Pancreas (tissue), 10 donors: Measurements from ENCODE around the gene NLRP5. TPM values are rescaled to one million over a fixed set of nuclear protein-coding genes. Genes with fewer than 3 reads are reported as not detected.
"Not testable (repeated sequence)": the region's sequence is repeated elsewhere in the genome, so short reads cannot be mapped to it uniquely, and the experiment has no call there.

Experiments
- ATAC-seq, 4 donors: fragments of 200-7000 bp; cut with Tn5 transposase; one replicate each; pipeline versions ENCODE4 v1.8.0 to v1.9.1; 2020; ENCODE audit warnings: mild to moderate bottlenecking in 4 of 4, moderate library complexity in 4 of 4
- DNase-seq, 6 donors: peaks; one replicate each; pipeline ENCODE4 v3.0.0-alpha.2; 2020
- FAIRE-seq: peaks from 2 replicates; lab custom pipeline; 2012; peaks lifted over from hg19 to GRCh38; lab: Jason Lieb, UNC
- H3K27ac ChIP-seq, 4 donors: fragments of 200-600 bp; sonication (generic); 1 replicate in 3 of 4; 2 replicates in 1 of 4; pipeline versions ENCODE4 v1.5.0 to v1.8.0; 2020
- H3K27me3 ChIP-seq, 4 donors: fragments of 200-600 bp; one replicate each; pipeline ENCODE4 v1.8.0; 2021
- H3K36me3 ChIP-seq, 3 donors: fragments of 200-600 bp; sonication (generic) in 1 of 3; one replicate each; pipeline versions ENCODE4 v1.5.0 to v1.8.0; 2020 to 2021
- H3K4me1 ChIP-seq, 3 donors: fragments of 200-600 bp; one replicate each; pipeline ENCODE4 v1.8.0; 2021
- H3K4me3 ChIP-seq, 4 donors: fragments of 200-600 bp; sonication (generic) in 2 of 4; one replicate each; pipeline versions ENCODE4 v1.5.0 to v1.8.0; 2020 to 2021
- H3K9me3 ChIP-seq, 4 donors: fragments of 200-600 bp; one replicate each; pipeline ENCODE4 v1.8.0; 2021
- WGBS, 2 donors: extraction: QIAGEN DNeasy Blood & Tissue Kit; methylation state at CpG; one replicate each; pipeline ENCODE4 v1.1.7; 2013; 5-methylcytosine and 5-hydroxymethylcytosine counted together
- intact Hi-C, 3 donors: fragments of 100-400 bp; cut with DNase I; formaldehyde crosslinking; loops; one replicate each; pipeline versions ENCODE4 v1.11.1 to v1.14.2; 2022
- polyA plus RNA-seq, 2 donors: library from polyadenylated mRNA; stranded (reverse); fragments of 200-250 nt; gene quantifications; one replicate each; pipeline ENCODE4 v1.2.3, GENCODE V29; 2013
- total RNA-seq, 6 donors: library from RNA; stranded (reverse); fragmentation: NEBNext Ultra II Directional in 4 of 6; extraction: Animal tissue kit (Norgen Biotek cat#: 25700) in 4 of 6; gene quantifications; one replicate each; pipeline versions ENCODE4 v1.2.1 to v1.2.4, GENCODE V29; 2021 to 2023
- TF ChIP-seq, protein P1 (sequence below), 4 donors: fragments of 200-600 bp; sonication (generic) in 3 of 4; IDR thresholded peaks; one replicate each; pipeline versions ENCODE4 v1.5.0 to v1.8.0; 2021; ENCODE audit warnings: antibody characterized with exemption in 4 of 4
- donor health status: healthy with polysubstance abuse.
- donor health status: DM: no; HTN: no; CAD: no; lungs with moderate emphysema.
- donor health status: DM: no; HTN: no; CAD: no.
- donor health status: control.
- donor health status: control.
- donor health status: Bipolar disorder and iron deficiency.
- donor health status: DM: yes; HTN: yes; CAD: no.
- donor health status: DM: no; HTN: no; CAD: no.
- donor health status: DM: no; HTN: no; CAD: no.
- donor health status: DM: yes; HTN: yes; CAD: no.

The NLRP5 gene
- total and polyA plus RNA-seq, 8 donors = not detected

DNA sequence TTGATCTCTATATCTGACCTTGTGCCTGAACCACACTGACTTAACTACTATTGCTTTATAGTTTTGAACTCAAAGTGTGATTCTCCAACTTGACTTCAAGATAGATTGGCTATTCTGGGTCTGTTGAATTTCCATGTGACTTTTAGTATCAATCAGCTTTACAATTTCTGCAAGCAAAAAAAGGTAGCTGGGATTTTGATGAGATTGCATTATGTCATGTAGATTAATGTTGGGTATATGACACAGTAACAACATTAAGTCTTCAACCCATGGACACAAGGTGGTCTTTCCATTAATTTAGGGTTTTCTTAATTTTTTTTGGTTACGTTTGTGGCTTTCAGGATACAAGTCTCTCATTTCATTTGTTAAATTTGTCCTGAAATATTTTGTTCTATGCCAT lies 28.2 kb downstream of the NLRP5 start:
- intact Hi-C loops = no loop called here
- ATAC-seq = no peak
- Histone ChIP-seq H3K4me3 (no peak overlapping the region), H3K36me3 (no peaks in the 10 kb centered on the region), H3K27me3 (no peaks in the 10 kb centered on the region), H3K9me3 (no peaks in the 10 kb centered on the region), H3K4me1 (no peaks in the 10 kb centered on the region), H3K27ac (no peak overlapping the region)
- TF ChIP-seq, protein P1, sequence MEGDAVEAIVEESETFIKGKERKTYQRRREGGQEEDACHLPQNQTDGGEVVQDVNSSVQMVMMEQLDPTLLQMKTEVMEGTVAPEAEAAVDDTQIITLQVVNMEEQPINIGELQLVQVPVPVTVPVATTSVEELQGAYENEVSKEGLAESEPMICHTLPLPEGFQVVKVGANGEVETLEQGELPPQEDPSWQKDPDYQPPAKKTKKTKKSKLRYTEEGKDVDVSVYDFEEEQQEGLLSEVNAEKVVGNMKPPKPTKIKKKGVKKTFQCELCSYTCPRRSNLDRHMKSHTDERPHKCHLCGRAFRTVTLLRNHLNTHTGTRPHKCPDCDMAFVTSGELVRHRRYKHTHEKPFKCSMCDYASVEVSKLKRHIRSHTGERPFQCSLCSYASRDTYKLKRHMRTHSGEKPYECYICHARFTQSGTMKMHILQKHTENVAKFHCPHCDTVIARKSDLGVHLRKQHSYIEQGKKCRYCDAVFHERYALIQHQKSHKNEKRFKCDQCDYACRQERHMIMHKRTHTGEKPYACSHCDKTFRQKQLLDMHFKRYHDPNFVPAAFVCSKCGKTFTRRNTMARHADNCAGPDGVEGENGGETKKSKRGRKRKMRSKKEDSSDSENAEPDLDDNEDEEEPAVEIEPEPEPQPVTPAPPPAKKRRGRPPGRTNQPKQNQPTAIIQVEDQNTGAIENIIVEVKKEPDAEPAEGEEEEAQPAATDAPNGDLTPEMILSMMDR (IDR thresholded peaks at IDR 0.05) = no peak
- FAIRE-seq = no peak
- no peak for DNase-seq
- 39 to 56% methylated on average over 1 of the region's 1 CpG for WGBS, 2 donors

GRCh38 chr19:56015756-56016155 lies 29.2 kb downstream of the NLRP5 start:
- no peak overlapping the region for H3K4me3 ChIP-seq

DNA sequence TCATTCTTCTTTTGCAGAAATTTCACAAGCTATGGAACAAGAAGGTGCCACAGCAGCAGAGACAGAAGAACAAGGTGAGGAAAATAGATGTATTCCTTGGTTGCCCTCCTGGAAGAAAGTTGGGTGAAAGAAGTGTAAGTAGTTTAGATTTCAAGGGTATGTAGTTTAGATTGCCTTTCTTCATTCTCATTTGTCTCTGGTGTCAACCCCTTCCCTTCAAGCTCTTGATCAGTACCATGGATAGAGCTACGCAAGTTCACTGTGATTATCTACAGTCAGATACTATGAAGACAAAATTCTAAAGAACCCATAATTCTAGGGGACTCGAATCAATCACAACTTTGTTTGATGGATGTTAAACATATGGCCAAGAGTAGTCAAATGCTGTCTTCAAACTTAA lies 32.8 kb downstream of the NLRP5 start:
- FAIRE-seq, H3K36me3 ChIP-seq, H3K4me3 ChIP-seq, H3K9me3 ChIP-seq, H3K27ac ChIP-seq, H3K4me1 ChIP-seq, ATAC-seq, intact Hi-C loops, H3K27me3 ChIP-seq, DNase-seq: not testable (repeated sequence)
- WGBS, 2 donors = 30% methylated on average over 2 of the region's 2 CpGs; no CpG with 5 or more reads in 1 of the 2 donors

More at GRCh38 chr19:56015756-56016155, 29.2 kb downstream of the NLRP5 start:
- ATAC-seq (no peak), FAIRE-seq (no peak), DNase-seq (no peak)
- H3K4me1 ChIP-seq = no peaks in the 10 kb centered on the region
- H3K27me3 ChIP-seq = no peaks in the 10 kb centered on the region
- no peaks in the 10 kb centered on the region for H3K36me3 ChIP-seq
- TF ChIP-seq, protein P1 (IDR thresholded peaks at IDR 0.05) = no peak
- intact Hi-C loops = no loop called here
- H3K27ac ChIP-seq = no peak overlapping the region
- 15 to 16% methylated on average over 5 of the region's 5 CpGs for WGBS, 2 donors
- H3K9me3 ChIP-seq = no peaks in the 10 kb centered on the region

- DNase-seq, intact Hi-C loops, H3K9me3 ChIP-seq, H3K4me1 ChIP-seq, H3K36me3 ChIP-seq, FAIRE-seq, H3K4me3 ChIP-seq, H3K27me3 ChIP-seq, ATAC-seq, H3K27ac ChIP-seq: not testable (repeated sequence)
- 52 to 54% methylated on average over 5 to 6 of the region's 7 CpGs for WGBS, 2 donors
Measured at GRCh38 chr19:56020355-56020975, 33.9 kb downstream of the NLRP5 start.

- WGBS, 2 donors = 76 to 84% methylated on average over 15 of the region's 15 CpGs
- ATAC-seq (no peak), DNase-seq (no peak), FAIRE-seq (no peak)
- Histone ChIP-seq H3K4me1 (no peaks in the 10 kb centered on the region), H3K4me3 (no peak overlapping the region), H3K27ac (no peak overlapping the region), H3K36me3 (no peaks in the 10 kb centered on the region), H3K27me3 (no peaks in the 10 kb centered on the region), H3K9me3 (no peaks in the 10 kb centered on the region)
- TF ChIP-seq, protein P1 (IDR thresholded peaks at IDR 0.05) = no peak
- intact Hi-C loops = no loop called here
Measured at GRCh38 chr19:56026769-56027168, 40.2 kb downstream of the NLRP5 start.

- no peaks in the 10 kb centered on the region for H3K36me3 ChIP-seq
- WGBS, 2 donors = 63 to 85% methylated on average over 18 of the region's 18 CpGs
- no peak overlapping the region for H3K27ac ChIP-seq
- H3K27me3 ChIP-seq = peaks cover 0 to 6% (median 0%) of the 10 kb centered on the region in 4 donors
- H3K4me3 ChIP-seq = no peak overlapping the region
- intact Hi-C loops = no loop called here
- DNase-seq = no peak
- H3K9me3 ChIP-seq = no peaks in the 10 kb centered on the region
- H3K4me1 ChIP-seq = no peaks in the 10 kb centered on the region
- TF ChIP-seq, protein P1 (IDR thresholded peaks at IDR 0.05) = no peak
- ATAC-seq = no peak
- FAIRE-seq = no peak
Measured at GRCh38 chr19:56053596-56053995, 67.0 kb downstream of the NLRP5 start.
